Stimulated activated CD8-positive, alpha-beta memory T cell treated with anti-CD3 and anti-CD28 coated beads, Interleukin-15, amount 100 ng/mL, for 48 hours (primary cell): ENCODE results near the gene AIFM1.

Source experiments
- DNase-seq, 2 donors: peaks; one replicate each; pipeline ENCODE4 v3.0.0-alpha.2; 2020; ENCODE audit warnings: low read depth in 2 of 2

Gene AIFM1

DNA sequence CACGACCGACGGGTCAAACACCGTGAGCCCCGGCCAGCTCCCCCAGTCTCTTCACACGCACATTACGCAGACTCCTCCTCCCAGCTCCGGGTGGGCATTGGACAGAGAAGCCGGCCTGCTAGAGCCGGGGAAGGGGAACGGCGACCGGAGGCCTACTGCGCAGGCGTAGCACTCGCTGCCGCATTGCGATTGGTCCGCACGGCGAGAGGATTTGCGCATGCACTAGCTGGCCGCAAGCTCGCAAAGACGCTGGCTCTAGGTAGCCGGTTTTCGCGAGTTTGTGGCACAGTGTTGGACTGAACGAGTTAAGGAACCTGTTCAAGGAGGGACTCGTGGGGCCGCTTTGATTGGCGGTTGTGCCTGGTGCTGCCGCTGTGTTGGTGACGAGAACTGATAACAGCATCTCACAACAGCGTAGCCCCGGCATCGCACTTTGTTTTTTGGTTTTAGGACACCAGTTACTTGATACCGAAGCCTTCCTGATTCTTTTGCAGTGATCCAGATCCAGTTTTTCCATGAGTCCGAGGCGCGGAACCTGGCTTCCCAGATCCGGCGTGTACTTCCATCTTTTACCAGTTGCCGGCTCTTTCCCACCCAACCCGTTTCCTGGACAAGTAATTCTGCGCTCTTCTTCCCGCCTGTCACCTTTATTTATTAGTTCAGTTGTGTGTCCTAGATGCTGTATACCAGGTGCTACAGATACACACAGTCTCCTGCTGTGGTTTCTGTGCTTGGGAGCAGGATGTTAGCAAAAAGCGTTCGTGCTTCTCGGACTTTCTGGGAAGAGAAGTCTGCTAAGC is at the start of gene AIFM1:
TSS of gene AIFM1 (minus strand) at position 139 of the 800 bp plus-strand sequence. CDS start 185 bp downstream, outside the sequence.
- DNase-seq = peak; percentile 82 to 85

DNA sequence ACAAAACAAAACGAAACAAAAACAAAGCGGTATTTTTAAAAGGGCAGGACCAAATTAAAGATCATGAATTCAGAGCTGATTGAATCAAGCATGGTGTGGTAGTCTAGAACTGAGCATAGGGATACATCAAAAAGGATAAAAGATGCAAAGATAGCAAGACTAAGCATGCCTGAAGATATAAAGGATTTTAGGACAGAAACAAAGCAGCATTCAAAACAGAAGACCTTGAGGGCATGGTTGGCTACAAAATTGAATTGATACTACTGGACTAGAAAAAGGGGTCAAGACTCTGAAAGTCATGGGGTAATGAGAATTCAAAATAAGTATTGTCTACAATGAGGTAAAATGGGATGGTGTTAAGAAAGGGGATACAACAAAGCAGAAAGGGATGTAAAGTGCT is 47.7 kb upstream of the AIFM1 start:
- DNase-seq = no peak

DNA sequence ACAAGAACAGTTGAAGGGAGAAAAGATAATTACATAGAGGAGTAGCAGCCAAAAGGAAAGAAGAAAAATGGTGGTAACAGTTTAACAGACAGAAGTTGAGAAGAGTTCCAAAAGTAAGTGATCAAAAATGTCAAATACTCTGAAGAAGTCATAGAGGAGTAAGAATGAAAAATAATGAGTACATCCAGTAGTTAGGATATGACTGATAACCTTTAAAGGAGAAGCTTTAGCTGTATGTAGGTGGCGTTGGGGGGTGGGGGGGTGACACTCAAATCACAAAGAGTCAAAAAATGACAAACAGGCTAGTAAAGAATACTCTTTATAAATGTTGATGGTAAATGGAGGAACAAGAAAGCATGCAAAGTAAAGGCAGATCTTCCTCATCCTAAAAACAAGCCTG is 46.7 kb upstream of the AIFM1 start:
- no peak for DNase-seq

DNA sequence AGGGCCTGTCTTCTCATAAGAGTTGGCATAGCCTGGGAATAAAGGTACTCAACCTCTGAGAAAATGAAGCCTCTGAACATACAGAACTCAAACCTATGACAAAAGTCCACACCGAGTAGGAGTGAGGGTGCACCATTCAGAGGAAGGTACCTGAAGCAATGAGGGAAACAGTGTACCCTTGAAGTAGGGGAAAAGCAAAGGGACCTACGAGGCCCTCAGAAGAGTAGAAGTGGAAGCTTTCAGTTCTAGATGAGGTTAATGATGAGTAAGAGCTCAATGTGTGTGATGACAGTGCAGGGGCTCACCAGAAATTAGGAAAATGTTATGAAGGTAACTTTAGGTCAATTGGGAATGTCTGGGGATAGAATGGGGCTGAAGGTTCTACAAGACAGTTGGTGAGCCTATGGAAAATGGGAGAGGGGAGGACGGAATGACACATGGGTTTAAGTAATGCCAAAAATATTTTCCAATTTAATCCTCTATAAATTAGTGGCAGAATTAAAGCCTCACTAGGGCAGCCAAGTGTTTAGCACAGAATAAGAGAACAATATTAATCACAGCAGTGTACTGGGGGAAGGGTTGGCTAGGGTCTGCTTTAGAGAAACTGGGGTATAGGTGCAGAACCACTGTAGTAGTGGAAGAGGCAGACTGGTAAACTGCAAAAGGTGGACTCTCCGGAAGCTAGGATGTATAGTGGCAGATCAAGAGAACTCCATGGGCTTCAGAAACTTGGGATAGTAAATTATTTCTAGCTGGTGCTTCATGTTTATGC is 46.0 kb upstream of the AIFM1 start:
- no peak for DNase-seq

DNA sequence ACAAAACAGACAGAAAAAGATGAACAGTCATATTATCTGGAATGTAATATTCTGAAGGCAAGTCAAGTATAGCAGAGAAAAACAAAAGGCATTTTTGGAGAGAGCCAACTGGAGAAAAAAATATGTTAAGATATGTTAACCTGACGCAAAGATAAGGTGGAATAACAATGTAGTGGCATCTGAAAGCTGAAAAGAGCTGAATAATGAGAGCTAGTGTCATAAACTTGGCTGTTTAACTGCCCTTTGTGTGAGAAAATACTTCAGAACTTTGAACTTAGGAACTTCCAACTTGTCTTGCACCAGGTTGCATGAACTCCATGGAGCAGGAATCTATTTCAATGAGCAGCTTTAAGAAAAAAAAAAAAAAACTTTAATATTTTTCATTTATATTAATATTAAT is 39.0 kb upstream of the AIFM1 start:
- DNase-seq = no peak

DNA sequence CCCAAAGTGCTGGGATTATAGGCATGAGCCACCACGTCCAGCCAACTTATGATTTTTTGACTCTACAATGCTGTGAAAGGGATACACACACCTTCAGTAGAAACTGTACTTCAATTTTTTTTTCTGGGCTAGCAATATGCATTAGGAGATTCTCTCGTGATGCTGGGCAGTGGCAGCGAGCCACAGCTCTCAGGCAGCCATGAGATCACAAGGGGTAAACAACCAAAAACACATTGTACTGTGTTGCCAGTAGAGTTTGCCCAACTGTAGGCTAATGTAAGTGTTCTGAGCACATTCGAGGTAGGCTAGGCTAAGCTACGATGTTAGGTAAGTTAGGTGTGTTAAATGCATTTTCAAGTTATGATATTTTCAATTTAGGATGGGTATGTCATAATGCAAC is 31.8 kb upstream of the AIFM1 start:
- no peak for DNase-seq

DNA sequence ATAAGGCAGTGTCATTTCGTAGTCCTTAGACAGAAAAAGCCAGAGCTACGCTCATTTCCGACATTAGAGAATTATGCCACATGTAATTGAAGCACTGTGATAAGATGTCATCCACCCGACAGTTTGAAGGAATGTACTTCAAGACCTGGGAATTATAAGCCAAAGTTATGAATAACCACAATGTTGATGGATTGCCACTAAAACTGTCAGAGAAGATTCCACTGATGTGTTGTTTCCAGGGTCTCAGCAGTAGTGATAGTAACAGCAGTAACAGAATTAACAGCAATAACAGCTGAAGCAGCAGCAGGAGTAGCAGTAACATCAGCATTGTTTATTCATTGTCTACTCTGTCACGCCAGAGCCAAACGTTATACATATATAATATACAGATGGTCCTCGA is 30.8 kb upstream of the AIFM1 start:
- no peak for DNase-seq

DNA sequence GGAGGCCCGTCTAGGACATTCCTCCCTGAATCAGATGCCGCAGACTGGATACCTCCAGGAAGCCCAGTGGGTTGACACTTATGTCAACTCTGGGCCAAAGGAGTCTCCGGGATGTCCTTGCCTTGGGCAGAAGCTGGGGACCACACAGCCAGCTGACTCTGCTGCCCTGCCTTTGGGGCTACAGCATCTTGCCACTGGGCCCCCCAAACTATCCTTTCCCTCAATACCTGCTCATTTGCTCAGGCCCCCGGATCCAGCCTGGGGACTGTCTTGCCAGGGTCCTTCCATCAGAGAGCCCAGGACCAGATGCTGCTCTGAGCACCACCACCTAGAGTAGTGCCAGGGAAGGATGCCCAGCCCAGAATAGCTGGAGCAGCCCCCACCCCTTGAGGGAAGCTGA is 25.2 kb upstream of the AIFM1 start:
- DNase-seq = no peak

DNA sequence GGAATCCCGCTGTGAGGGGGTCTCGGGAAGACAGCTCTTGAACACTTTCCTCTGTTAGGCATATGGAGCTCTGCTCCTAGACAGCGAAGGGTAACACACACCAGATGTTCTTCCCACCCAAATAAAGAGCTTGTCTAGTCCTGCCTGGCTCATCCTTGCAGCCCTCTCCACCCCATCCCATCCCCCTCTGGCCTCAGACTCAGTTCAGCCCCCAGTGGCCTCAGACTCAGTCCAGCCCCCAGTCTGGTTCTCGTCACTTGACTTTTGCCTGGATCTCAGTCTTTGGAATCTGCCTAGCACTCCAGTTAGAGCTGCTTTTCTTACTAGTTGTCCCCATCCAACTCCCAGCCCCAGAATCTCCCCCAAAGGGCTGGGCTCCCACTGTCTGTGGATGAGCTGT is 21.0 kb upstream of the AIFM1 start:
- no peak for DNase-seq

DNA sequence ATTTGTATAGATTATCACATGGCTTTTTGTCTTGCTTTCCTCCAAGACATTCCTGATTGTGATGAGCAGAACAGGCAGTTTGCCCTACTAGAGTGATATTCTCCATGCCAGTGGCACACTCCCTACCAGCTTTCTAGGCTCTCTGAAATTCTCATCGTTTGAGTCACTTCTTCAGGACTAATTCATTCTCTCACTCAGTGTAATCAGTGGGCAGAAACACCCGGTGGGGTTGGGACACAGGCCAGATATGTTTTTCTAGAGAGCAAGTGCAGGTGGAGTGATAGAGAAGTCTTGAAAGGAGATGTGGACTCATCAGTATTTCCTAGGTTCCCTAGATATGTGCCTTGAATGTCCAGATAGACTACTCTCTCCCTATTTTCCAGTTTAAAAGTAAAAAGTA is 19.2 kb upstream of the AIFM1 start:
- DNase-seq = no peak

DNA sequence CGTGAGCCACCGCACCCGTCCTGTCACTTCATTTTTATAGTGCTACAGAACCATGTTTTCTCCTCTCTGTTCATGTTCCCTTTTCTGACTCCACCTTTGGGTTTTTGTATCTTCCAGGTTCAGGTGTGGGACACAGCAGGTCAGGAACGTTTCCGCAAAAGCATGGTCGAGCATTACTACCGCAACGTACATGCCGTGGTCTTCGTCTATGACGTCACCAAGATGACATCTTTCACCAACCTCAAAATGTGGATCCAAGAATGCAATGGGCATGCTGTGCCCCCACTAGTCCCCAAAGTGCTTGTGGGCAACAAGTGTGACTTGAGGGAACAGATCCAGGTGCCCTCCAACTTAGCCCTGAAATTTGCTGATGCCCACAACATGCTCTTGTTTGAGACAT is 18.5 kb upstream of the AIFM1 start:
- DNase-seq = no peak

DNA sequence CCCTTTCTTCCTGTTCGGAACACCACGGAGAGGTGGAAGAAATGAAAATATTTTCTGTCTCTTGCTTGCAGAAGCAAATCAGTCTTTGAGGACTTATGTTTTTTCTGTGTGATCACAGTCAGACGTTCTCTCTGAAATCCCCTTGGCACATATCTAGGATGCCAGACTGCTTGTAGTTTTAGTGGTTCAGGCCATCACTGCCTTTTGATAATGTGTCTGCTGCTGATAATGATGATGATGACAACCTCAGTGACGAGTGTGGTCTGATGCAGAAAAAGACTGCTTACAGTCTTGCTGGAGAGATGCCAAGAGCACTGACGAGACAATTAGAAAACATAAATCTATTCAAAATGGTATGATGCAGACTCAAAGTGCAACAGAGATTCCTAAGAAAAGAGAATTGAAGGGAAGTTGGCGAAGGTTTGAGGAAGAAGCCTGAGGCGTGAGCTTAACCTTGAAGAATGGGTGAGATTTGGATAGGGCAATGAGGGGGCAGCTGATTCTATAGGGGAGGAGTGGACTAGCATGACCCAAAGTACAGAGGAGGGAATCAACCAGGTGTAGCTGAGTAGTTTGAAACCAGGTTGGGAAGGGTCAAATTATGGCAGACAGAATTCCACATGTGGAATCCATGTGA is 14.1 kb upstream of the AIFM1 start:
- no peak for DNase-seq

DNA sequence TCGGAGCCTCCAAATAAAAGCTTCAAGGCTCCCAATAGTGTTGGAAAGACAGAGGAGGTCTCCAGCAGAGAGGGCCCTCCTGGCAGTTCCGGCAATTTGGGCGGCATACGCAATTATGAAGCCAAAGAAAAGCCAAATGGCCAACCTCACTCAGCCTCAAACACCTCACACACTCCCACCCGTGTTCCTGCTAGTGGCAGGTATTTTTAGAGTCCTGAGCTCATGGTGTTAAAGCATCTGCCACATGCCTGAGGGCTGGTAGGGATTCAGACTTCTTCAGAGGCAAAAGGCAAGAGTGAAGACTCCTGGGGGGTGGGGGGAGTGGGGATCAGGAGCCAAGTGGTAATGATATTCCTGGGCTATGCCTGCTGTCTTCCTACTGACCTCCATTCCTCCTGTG is 13.5 kb upstream of the AIFM1 start:
- no peak for DNase-seq

DNA sequence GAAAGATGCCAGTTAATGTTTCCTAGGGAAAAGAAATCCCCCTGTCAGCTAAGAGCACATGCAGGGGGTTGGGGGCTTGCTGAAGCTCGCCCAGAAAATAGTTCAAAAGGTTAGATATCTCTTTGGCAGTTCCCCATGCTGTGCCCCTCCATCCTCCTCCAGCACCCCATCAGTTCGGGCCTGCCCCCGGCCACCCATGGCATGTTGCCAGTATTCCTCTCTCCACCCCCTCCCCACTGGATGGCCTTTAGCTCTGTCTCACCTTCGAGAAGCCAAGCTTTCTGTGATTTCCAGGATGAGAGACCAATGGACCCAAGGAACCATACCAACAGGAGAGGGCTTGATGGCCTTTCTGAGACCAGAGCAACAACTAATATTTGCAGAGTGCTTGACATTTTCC is 11.3 kb upstream of the AIFM1 start:
- DNase-seq = no peak

DNA sequence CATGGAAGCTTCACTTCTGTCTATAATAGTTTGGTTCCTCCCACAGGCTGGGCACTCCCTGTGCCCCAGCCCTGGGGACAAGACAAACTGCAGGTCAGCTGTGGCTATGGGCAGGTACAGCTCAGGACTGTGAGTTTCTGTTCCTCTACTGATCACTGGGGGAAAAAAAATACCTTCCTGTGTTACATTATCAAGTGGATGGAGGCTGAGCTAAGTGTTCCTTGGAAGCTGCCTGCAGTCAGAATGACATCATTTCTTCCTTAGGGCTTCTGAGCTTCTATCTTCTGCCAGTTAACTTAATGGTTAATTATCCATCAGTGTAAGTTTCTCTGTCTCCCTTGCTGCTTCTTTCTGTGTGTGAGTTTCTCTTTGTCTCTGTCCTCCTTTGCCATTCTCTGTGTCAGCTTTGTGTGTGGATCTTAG is 10.7 kb upstream of the AIFM1 start:
- DNase-seq = no peak

DNA sequence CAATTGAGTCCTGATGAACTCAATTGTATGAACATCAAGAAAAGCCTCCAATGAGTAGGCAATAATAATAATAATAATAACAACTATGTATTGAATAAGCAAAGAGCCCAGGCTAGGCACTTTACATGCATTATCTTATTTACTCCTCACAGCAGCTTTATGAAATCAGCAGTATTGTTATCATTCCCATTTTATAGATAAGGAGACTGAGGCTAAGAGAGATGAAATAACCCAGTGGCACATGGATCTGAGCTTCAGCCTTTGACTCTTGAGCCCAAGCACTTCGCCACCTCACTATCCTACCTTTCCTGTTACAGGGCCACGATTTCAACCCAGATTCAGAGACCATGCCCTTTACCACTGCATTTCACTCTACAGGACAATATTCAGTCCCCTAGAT is 9.3 kb upstream of the AIFM1 start:
- no peak for DNase-seq

DNA sequence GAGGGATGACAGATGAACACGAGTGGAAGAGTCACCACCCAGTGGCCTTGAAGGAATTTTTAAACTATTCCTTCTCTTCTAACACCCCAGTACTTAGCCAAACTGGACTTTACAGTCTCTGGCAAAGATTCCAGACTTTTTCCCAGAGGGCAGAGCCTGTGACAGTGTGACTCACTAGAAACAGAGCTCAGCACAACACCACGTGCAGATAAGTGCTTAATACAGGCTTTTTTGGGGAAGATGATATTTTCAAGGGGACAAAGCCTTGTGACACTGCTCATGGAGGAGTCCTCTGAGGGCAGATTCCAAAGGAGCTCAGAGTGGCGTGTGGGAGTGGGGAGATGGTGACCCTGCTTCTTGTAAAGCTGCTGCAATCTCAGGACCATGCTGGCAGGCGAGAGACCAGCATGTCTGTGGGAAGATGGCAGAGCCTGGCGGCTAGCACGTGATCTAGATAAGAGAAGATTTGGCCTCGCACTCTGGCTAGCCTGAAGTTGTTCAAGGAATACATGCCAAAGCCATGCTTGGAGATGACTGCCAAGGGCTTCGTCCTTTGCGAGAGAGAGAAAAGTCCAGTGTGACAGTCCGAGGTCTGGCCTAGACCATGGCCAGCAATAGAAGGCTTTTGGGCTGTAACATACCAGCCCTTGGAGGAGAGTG is 8.5 kb upstream of the AIFM1 start:
- no peak for DNase-seq

DNA sequence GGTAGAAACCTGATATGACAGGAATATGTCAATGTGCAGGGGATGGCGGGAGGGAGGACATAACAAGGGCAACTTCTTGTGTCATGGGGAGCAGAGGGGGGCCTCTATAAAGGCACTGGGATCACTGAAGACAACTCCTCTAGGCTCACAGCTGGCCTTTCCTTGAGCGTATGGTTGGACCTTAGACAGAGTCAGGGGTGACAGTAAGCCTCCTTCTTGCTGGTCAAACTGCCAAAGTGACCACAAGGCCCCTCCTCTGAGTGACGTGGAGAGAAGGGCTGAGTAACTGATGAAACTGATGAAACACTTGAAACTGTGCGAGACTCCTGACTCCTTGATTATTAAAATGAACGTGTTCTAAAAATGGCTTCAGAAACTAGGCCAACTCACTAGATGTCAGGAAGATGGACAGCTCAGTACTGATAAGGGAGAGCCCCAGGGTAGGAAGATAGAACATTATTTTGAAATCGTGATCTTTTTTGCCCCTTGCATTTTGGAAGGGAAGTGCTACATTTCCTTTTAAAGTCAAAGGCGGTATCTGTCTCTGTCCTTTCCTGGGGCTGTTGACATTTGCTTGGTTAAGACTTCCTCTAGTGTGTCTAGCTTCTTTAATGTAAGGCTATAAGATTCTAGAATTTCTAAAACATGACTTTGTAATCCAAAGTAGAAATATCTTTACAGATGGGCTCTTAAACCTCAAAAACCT is 7.7 kb upstream of the AIFM1 start:
- peak; percentile 36 to 39 for DNase-seq

DNA sequence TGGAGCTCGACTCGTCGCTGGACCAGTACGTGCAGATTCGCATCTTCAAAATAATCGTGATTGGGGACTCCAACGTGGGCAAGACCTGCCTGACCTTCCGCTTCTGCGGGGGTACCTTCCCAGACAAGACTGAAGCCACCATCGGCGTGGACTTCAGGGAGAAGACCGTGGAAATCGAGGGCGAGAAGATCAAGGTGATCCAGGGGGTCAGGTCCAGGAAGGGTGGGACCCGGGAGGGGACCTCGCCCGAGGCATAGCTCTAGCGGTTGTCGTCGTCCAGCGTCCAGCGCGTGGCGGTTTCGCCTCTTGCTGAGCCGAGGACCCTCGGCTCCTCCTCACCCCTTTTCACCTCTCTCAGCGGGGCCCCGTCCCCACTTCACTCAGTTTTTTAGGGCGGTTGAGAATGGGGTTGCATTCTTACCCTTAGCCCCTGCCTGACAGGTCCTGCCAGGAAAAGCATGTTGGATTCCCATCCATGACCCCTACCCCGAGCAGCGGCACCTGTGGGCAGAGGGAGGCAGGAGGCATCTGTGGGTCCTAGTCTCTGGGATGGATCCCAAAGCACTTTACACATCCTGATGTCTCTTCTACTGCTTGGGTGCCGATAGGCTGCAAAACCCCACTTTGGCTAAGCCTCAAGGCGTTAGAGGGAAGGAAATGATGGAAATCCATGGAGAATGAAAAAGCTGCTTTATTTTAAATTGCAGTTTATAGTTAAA is 6.6 kb upstream of the AIFM1 start:
- no peak for DNase-seq

DNA sequence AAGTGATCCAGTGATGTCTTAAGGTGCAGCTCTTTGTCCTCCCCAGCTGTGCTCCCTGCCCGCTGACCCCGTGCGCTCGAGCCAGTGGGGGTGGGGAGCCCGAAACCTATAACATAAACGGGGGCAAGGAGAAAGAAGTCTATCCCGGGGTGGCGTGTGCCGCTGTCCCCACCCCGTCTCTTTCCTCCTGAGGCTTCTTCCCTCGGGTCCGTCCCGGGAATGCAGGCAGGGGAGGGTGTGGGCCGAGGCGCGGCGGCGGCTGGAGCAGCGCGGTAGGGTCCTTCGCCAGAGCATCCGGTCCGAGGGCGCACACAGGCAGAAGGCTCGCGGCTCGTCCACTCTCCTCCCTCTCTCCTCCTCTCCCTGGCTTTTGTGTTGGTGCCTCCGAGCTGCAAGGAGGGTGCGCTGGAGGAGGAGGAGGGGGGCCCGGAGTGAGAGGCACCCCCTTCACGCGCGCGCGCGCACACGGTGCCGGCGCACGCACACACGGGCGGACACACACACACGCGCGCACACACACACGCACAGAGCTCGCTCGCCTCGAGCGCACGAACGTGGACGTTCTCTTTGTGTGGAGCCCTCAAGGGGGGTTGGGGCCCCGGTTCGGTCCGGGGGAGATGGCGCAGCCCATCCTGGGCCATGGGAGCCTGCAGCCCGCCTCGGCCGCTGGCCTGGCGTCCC is 5.9 kb upstream of the AIFM1 start, which contains the start of gene RAB33A:
TSS of gene RAB33A (plus strand) at position 517 of the 681 bp plus-strand sequence. CDS start at position 618, 101 bp downstream.
- DNase-seq = peak; percentile 4 to 16
